Measurements from ENCODE around the gene PTGS2. TPM values are rescaled to one million over a fixed set of nuclear protein-coding genes. Genes with fewer than 3 reads are reported as not detected.

The PTGS2 gene
- total and polyA plus RNA-seq, 7 donors = 0.03 to 0.53 (median 0.13) TPM

DNA sequence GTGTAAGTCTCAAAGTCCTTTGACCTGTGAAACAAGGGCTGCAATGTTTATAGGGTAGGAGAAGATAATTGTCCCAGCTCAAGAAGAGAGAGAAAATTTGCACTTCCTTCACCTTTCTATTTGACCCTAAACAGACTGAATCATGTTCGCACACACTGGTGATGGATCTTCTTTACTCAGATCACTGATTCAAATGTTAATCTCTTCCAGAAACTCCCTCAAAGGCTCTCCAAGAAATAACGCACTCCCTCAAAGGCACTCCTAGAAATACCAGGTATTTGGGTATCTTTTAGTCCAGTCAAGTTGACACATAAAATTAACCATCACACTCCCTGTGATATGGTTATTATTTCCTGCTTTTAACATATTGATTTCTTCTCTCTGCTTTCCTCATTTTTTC, 30.5 kb upstream of the PTGS2 start:
- 82 to 90% (median 90%) methylated on average over 2 of the region's 2 CpGs for WGBS, 3 donors

DNA sequence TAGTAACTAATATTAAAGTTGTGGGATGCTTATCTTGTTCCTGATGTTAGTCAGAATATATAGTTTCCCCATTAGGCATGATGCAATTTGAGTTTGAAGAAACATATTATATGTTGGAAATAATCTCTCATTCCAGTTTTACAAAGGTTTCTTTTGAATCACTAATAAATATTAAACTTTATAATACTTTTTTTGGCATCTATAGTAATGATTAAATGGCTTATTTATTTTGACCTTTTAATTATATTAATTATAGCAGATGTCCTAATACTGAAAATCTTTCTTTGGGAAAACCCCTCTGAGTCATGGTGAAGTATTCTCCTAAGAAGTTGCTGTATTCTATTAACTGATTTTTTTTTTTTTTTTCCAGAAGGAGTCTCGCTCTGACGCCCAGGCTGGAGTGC, 28.5 kb upstream of the PTGS2 start:
- DNase-seq (no peak), ATAC-seq (no peak)
- Histone ChIP-seq H3K27me3 (ENCODE audit: insufficient read depth in 3 of 3, low read length in 2 of 3) (no peaks in the 10 kb centered on the region), H3K27ac (no peak overlapping the region), H3K4me3 (no peak overlapping the region), H3K9me3 (no peaks in the 10 kb centered on the region), H3K4me1 (no peaks in the 10 kb centered on the region), H3K36me3 (ENCODE audit: insufficient read depth in 1 of 2, low read depth in 1 of 2) (no peaks in the 10 kb centered on the region)
- TF ChIP-seq, protein P1, sequence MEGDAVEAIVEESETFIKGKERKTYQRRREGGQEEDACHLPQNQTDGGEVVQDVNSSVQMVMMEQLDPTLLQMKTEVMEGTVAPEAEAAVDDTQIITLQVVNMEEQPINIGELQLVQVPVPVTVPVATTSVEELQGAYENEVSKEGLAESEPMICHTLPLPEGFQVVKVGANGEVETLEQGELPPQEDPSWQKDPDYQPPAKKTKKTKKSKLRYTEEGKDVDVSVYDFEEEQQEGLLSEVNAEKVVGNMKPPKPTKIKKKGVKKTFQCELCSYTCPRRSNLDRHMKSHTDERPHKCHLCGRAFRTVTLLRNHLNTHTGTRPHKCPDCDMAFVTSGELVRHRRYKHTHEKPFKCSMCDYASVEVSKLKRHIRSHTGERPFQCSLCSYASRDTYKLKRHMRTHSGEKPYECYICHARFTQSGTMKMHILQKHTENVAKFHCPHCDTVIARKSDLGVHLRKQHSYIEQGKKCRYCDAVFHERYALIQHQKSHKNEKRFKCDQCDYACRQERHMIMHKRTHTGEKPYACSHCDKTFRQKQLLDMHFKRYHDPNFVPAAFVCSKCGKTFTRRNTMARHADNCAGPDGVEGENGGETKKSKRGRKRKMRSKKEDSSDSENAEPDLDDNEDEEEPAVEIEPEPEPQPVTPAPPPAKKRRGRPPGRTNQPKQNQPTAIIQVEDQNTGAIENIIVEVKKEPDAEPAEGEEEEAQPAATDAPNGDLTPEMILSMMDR (IDR thresholded peaks at IDR 0.05) = no peak
- 72 to 97% (median 89%) methylated on average over 2 of the region's 2 CpGs for WGBS, 3 donors
- intact Hi-C loops (cut with DNase I) = no loop called here

More for the DNA sequence above, 30.5 kb upstream of the PTGS2 start:
- Histone ChIP-seq H3K9me3 (no peaks in the 10 kb centered on the region), H3K27me3 (ENCODE audit: insufficient read depth in 3 of 3, low read length in 2 of 3) (no peaks in the 10 kb centered on the region), H3K4me1 (no peaks in the 10 kb centered on the region), H3K4me3 (no peak overlapping the region), H3K27ac (no peak overlapping the region), H3K36me3 (ENCODE audit: insufficient read depth in 1 of 2, low read depth in 1 of 2) (no peaks in the 10 kb centered on the region)
- DNase-seq (no peak), ATAC-seq (no peak)
- TF ChIP-seq, protein P1 (IDR thresholded peaks at IDR 0.05) = no peak
- intact Hi-C loops (cut with DNase I) = no loop called here

DNA sequence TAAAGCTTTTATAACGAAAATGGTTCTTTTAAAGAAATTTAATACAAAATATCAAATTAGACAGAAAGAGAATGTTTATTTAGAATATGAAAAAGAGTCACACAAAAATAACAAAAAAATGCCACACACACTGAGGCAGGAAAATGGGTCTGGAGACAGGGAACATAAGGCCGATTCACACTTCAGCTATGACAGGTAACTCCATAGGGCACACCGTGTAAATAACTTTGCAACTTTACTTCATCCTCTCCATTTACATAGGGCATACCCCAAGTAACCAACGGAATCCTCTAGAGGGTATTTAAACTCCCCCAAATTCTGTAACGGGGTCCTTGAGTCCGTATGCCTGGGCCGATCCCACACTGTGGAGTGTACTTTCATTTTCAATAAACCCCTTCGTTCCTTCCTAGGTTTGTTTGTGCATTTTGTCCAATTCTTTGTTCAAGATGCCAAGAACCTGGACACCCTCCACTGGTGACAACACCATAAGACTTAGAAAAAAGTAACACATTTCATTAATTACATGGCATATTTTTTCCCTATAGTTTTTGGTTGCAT, 23.1 kb upstream of the PTGS2 start:
- TF ChIP-seq, protein P1 (IDR thresholded peaks at IDR 0.05) = no peak
- Histone ChIP-seq H3K4me1 (no peaks in the 10 kb centered on the region), H3K27me3 (ENCODE audit: insufficient read depth in 3 of 3, low read length in 2 of 3) (no peaks in the 10 kb centered on the region), H3K36me3 (ENCODE audit: insufficient read depth in 1 of 2, low read depth in 1 of 2) (no peaks in the 10 kb centered on the region), H3K4me3 (no peak overlapping the region), H3K27ac (no peak overlapping the region), H3K9me3 (no peaks in the 10 kb centered on the region)
- intact Hi-C loops (cut with DNase I) = no loop called here
- WGBS, 3 donors = 86 to 90% (median 88%) methylated on average over 8 of the region's 8 CpGs
- ATAC-seq = no peak
- DNase-seq = no peak

DNA sequence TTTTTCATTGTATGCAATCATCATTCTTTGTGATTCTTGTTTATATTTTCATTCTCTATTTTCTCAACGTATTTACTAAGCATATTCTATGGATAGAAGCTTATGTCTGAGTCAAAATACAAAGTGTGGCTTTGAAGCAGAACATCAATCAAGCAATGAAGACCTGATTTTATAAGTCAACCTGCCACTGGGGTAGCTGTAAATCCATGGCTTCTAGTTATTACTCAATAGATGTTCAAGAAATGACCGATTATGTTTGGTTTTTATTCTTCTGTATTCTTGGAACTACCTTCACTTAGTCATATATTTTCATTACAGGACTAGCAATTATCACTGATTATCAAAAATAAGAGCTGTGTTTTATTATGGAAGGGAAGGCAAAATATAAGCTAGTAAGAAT, 20.5 kb upstream of the PTGS2 start:
- Histone ChIP-seq H3K27ac (no peak overlapping the region), H3K9me3 (no peaks in the 10 kb centered on the region), H3K27me3 (ENCODE audit: insufficient read depth in 3 of 3, low read length in 2 of 3) (no peaks in the 10 kb centered on the region), H3K4me1 (no peaks in the 10 kb centered on the region), H3K4me3 (no peak overlapping the region), H3K36me3 (ENCODE audit: insufficient read depth in 1 of 2, low read depth in 1 of 2) (no peaks in the 10 kb centered on the region)
- TF ChIP-seq, protein P1 (IDR thresholded peaks at IDR 0.05) = no peak
- intact Hi-C loops (cut with DNase I) = no loop called here
- ATAC-seq (no peak), DNase-seq (no peak)
- 62 to 75% (median 71%) methylated on average over 2 of the region's 2 CpGs for WGBS, 3 donors

DNA sequence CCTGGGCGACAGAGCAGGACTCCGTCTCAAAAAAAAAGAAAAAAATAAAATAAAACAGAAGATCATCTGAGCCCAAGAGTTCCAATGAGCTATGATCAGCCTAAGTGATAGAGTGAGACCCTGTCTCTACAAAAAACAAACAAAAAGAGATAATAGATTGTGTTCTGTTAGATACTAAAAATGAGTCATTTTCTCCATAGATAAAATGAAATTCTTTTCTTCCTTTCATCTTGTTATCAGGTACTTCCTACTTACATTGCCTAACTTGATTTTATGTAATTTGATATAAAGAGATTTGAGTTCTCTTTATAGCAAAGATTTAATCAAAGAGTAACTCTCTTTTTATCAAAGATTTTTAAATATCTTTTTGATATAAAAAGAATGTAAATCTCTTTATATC, 19.3 kb upstream of the PTGS2 start:
- ATAC-seq (no peak), DNase-seq (no peak)
- intact Hi-C loops (cut with DNase I) = no loop called here
- H3K4me1 ChIP-seq = no peaks in the 10 kb centered on the region
- WGBS, 3 donors = 88 to 100% (median 89%) methylated on average over 2 of the region's 2 CpGs
- TF ChIP-seq, protein P1 (IDR thresholded peaks at IDR 0.05) = no peak
- no peaks in the 10 kb centered on the region for H3K9me3 ChIP-seq
- H3K27ac ChIP-seq = no peak overlapping the region
- no peak overlapping the region for H3K4me3 ChIP-seq
- H3K36me3 ChIP-seq (ENCODE audit: insufficient read depth in 1 of 2, low read depth in 1 of 2) = no peaks in the 10 kb centered on the region
- H3K27me3 ChIP-seq (ENCODE audit: insufficient read depth in 3 of 3, low read length in 2 of 3) = no peaks in the 10 kb centered on the region

All from psoas muscle (tissue), 8 donors.